K562 (cell line): ENCODE results near the gene TMEM245. TPM values are rescaled to one million over a fixed set of nuclear protein-coding genes. Genes with fewer than 3 reads are reported as not detected.

Experiments
- ATAC-seq: fragments of 200-7000 bp; cut with Tn5 transposase; 3 replicates; pipeline ENCODE4 v1.9.1; 2020; ENCODE audit warnings: moderate library complexity
- BruUV-seq: library from RNA; stranded (reverse); fragments of 400-500 nt; replicated peaks from 2 replicates; lab custom pipeline; 2021; lab: Mats Ljungman, UMichigan
- CTCF ChIA-PET: fragments of 300-600 bp; formaldehyde crosslinking; extraction: SDS; loops from one replicate; lab custom pipeline; 2021; ENCODE audit warnings: low intra/inter-chr PET ratio; lab: Yijun Ruan, JAX
- POLR2A ChIA-PET: fragments of 300-600, 350-650 bp; sonication (Branson Sonifier 250); formaldehyde crosslinking; extraction: SDS; loops from one replicate; lab custom pipeline; 2021; ENCODE audit warnings: antibody characterized with exemption, inconsistent platforms; lab: Yijun Ruan, JAX
- DNase-seq, 4 experiments: peaks; one replicate each; pipeline versions ENCODE4 v3.0.0 to v3.0.0-alpha.2; 2011 to 2018; ENCODE audit warnings: low spot score in 3 of 4, mixed read lengths in 3 of 4; ENCODE audit errors: extremely low read depth in 1 of 4
- FAIRE-seq: peaks from 2 replicates; lab custom pipeline; 2011; peaks lifted over from hg19 to GRCh38; lab: Jason Lieb, UNC
- H2AFZ ChIP-seq: 2 replicates; pipeline ENCODE4 v1.6.0; 2011; ENCODE audit warnings: low read depth, low read length, control low read depth, inconsistent platforms
- H3K27ac ChIP-seq: fragments of 200-600 bp; 3 replicates; pipeline ENCODE4 v1.8.0; 2011; ENCODE audit warnings: low read depth, mild to moderate bottlenecking, control low read depth, inconsistent platforms, low read length, moderate library complexity, mixed read lengths; ENCODE audit errors: extremely low read depth
- H3K27me3 ChIP-seq, 2 experiments: fragments of 300-600 bp in 1 of 2; 2 replicates in 1 of 2; 3 replicates in 1 of 2; pipeline versions ENCODE4 v1.6.0 to v1.8.0; 2011; ENCODE audit warnings: inconsistent platforms in 2 of 2, low read length in 2 of 2, mild to moderate bottlenecking in 1 of 2, mixed read lengths in 1 of 2, moderate library complexity in 1 of 2; ENCODE audit not compliant: control insufficient read depth in 2 of 2, insufficient read depth in 2 of 2
- H3K36me3 ChIP-seq: fragments of 300-600 bp; 3 replicates; pipeline ENCODE4 v1.8.0; 2011; ENCODE audit warnings: mild to moderate bottlenecking, low read length, inconsistent platforms; ENCODE audit not compliant: control insufficient read depth, insufficient read depth
- H3K4me1 ChIP-seq, 2 experiments: fragments of 200-600 bp in 1 of 2; replicated peaks in 1 of 2; 2 replicates in 1 of 2; 3 replicates in 1 of 2; pipeline versions ENCODE4 v1.5.1 to v1.8.0; 2011; ENCODE audit warnings: inconsistent platforms in 2 of 2, low read length in 2 of 2, mild to moderate bottlenecking in 1 of 2, mixed read lengths in 1 of 2, moderate library complexity in 1 of 2; ENCODE audit not compliant: control insufficient read depth in 2 of 2, insufficient read depth in 2 of 2
- H3K4me2 ChIP-seq: 2 replicates; pipeline ENCODE4 v1.6.1; 2011; ENCODE audit warnings: low read length, control low read depth, inconsistent platforms, mixed read lengths; ENCODE audit not compliant: insufficient read depth
- H3K4me3 ChIP-seq: fragments of 200-600 bp; sonication (generic), shearing (Covaris generic); 2 replicates; pipeline ENCODE4 v1.5.1; 2016; ENCODE audit warnings: control low read depth, inconsistent platforms
- H3K79me2 ChIP-seq: fragments of 200-600 bp; 3 replicates; pipeline ENCODE4 v1.8.0; 2011; ENCODE audit warnings: low read length, inconsistent platforms; ENCODE audit not compliant: control insufficient read depth, insufficient read depth
- H3K9ac ChIP-seq, 2 experiments: 2 replicates each; pipeline versions ENCODE4 v1.6.0 to v1.6.1; 2011; ENCODE audit warnings: low read depth in 2 of 2, low read length in 2 of 2, control low read depth in 1 of 2, inconsistent platforms in 1 of 2, mild to moderate bottlenecking in 1 of 2, mixed read lengths in 1 of 2; ENCODE audit not compliant: insufficient read depth in 1 of 2
- H3K9me1 ChIP-seq: one replicate; pipeline ENCODE4 v1.6.0; 2011; ENCODE audit warnings: inconsistent platforms, mild to moderate bottlenecking, low read length, moderate library complexity; ENCODE audit not compliant: control insufficient read depth, insufficient read depth
- H3K9me3 ChIP-seq: replicated peaks from 2 replicates; pipeline ENCODE4 v1.5.1; 2011; ENCODE audit warnings: low read depth, low read length, inconsistent platforms; ENCODE audit not compliant: control insufficient read depth, insufficient read depth
- H4K20me1 ChIP-seq: replicated peaks from 2 replicates; pipeline ENCODE4 v1.6.1; 2011; ENCODE audit warnings: low read length, inconsistent platforms, mixed read lengths; ENCODE audit not compliant: control insufficient read depth, insufficient read depth
- CREBBP ChIP-seq: IDR thresholded peaks from one replicate; pipeline ENCODE4 v1.6.1; 2012; ENCODE audit warnings: low read depth, mild to moderate bottlenecking, control low read depth, inconsistent platforms, low read length
- NR0B1 ChIP-seq: fragments of 450-650 bp; IDR thresholded peaks from one replicate; pipeline ENCODE4 v1.6.1; 2018; ENCODE audit warnings: mild to moderate bottlenecking, moderate library complexity; ENCODE audit not compliant: partially characterized antibody
- ZNF134 ChIP-seq: fragments of 250-450 bp; sonication (Bioruptor Pico); conservative IDR thresholded peaks from 2 replicates; pipeline ENCODE4 v1.4.0; 2020
- ZNF586 ChIP-seq: fragments of 450-650 bp; formaldehyde crosslinking; conservative IDR thresholded peaks from 2 replicates; pipeline ENCODE4 v1.4.0; 2020; ENCODE audit warnings: mild to moderate bottlenecking, moderate library complexity
- ZNF639 ChIP-seq, 2 experiments: fragments of 200-800 bp in 1 of 2; sonication (Bioruptor generic) in 1 of 2; sonication (generic) in 1 of 2; formaldehyde crosslinking in 1 of 2; IDR thresholded peaks in 1 of 2; conservative IDR thresholded peaks in 1 of 2; 2 replicates each; pipeline versions ENCODE4 v1.5.0 to v1.6.1; 2016 to 2020; ENCODE audit warnings: missing compliant biosample characterization in 1 of 2, missing genetic modification characterization in 1 of 2, missing genetic modification reagents in 1 of 2
- WGBS: fragments of 100-300 bp; shearing (Covaris generic); methylation state at CpG from one replicate; pipeline ENCODE4 v1.1.6; 2016; ENCODE audit warnings: low coverage, mixed read lengths; ENCODE audit not compliant: insufficient coverage; ENCODE audit errors: missing lambda C conversion rate; 5-methylcytosine and 5-hydroxymethylcytosine counted together
- in situ Hi-C: fragments of 300-500 bp; cut with MboI; formaldehyde crosslinking; loops from 4 replicates; pipeline ENCODE4 v1.15.0; 2018; ENCODE audit warnings: inconsistent platforms, mixed read lengths
- intact Hi-C: fragments of 100-400 bp; cut with micrococcal nuclease; formaldehyde crosslinking; loops from 2 replicates; pipeline ENCODE4 v1.14.2; 2022
- polyA plus RNA-seq, 8 experiments: library from polyadenylated mRNA; depleted of rRNA in 4 of 8; stranded (reverse) in 5 of 8; unstranded in 3 of 8; fragments of >200 nt; fragmentation: Nextera tagmentation in 2 of 8; fragmentation: Illumina TruSeq in 1 of 8; extraction: Ambion mirVana in 2 of 8; extraction: Trizol in 1 of 8; gene quantifications; 2 replicates each; pipeline versions ENCODE4 v1.2.1 to v1.2.3, GENCODE V29; 2011 to 2014; ENCODE audit warnings: inconsistent platforms in 1 of 8, missing spikeins in 1 of 8
- total RNA-seq, 7 experiments: library from RNA; depleted of rRNA in 6 of 7; stranded (reverse); fragments of >200 nt in 6 of 7; fragmentation: Illumina TruSeq in 2 of 7; extraction: Trizol in 2 of 7; gene quantifications; 2 replicates each; pipeline versions ENCODE4 v1.2.1 to v1.2.3, GENCODE V29; 2011 to 2021; ENCODE audit warnings: low replicate concordance in 1 of 7

TMEM245 gene
- total and polyA plus RNA-seq, 9 of the 15 experiments (the other 6 are each of a cell fraction or from before 2014, with no cell fraction given) = 8.5 to 43.2 (median 24.3) TPM

GRCh38 chr9:109030426-109030825 is 89.3 kb downstream of the TMEM245 start (continued):
- TF ChIP-seq ZNF639 (CRISPR knock-in tag; conservative IDR thresholded peaks at IDR 0.05 in 1 of 2, IDR thresholded peaks at IDR 0.05 in 1 of 2) (no peak), CREBBP (no peak)
- TF ChIP-seq, all 486 proteins: peak for 0

GRCh38 chr9:109028457-109028856 is 91.3 kb downstream of the TMEM245 start:
- H4K20me1 ChIP-seq = no peaks in the 10 kb centered on the region
- ATAC-seq (no peak), DNase-seq (no peak), FAIRE-seq (no peak)
- H3K36me3 ChIP-seq = peaks cover 49% of the 10 kb centered on the region
- no peaks in the 10 kb centered on the region for H3K4me1 ChIP-seq
- in situ Hi-C loops = no loop called here
- no peaks in the 10 kb centered on the region for H3K9me3 ChIP-seq
- H3K4me2 ChIP-seq = no peak overlapping the region
- no peak overlapping the region for H3K27ac ChIP-seq
- H2AFZ ChIP-seq = no peak overlapping the region
- 88% methylated on average over 4 of the region's 4 CpGs for WGBS
- TF ChIP-seq ZNF586 (CRISPR knock-in tag) = no peak
- no peak for TF ChIP-seq NR0B1
- TF ChIP-seq ZNF134 (CRISPR knock-in tag) = peak; percentile 73
- no peaks in the 10 kb centered on the region for H3K79me2 ChIP-seq
- no peaks in the 10 kb centered on the region for H3K27me3 ChIP-seq
- CTCF ChIA-PET = no interaction called here
- H3K4me3 ChIP-seq = no peak overlapping the region
- no peaks in the 10 kb centered on the region for H3K9me1 ChIP-seq
- no TSS peak for BruUV-seq
- POLR2A ChIA-PET = interaction anchor here (0.6 to 1.3 kb wide), 4 partner anchors 9 to 18 kb away, joined by 3 read pairs; no protein-coding TSS in a partner anchor
- intact Hi-C loops = no loop called here
- no peak overlapping the region for H3K9ac ChIP-seq
